ENCODE results near the gene ING3.
A peak's percentile ranks its signal among the peaks of the same experiment; 100 is the strongest.

ING3 gene

GRCh38 chr7:120989257-120990220, 39.0 kb downstream of the ING3 start:
- no peak for DNase-seq (ENCODE audit: low spot score)

GRCh38 chr7:120990468-120991118, 40.0 kb downstream of the ING3 start:
- no peak for DNase-seq (ENCODE audit: low spot score)

GRCh38 chr7:120991161-120991560, 40.6 kb downstream of the ING3 start:
- DNase-seq (ENCODE audit: low spot score), result no peak

- DNase-seq (ENCODE audit: low spot score), result no peak
Observed at GRCh38 chr7:120991581-120991980, 41.0 kb downstream of the ING3 start.

GRCh38 chr7:120992272-120992964, 41.8 kb downstream of the ING3 start:
- DNase-seq (ENCODE audit: low spot score), result no peak

- DNase-seq (ENCODE audit: low spot score), result no peak
Observed at GRCh38 chr7:120992965-120993494, 42.5 kb downstream of the ING3 start.

GRCh38 chr7:120993553-120994191, 43.1 kb downstream of the ING3 start:
- no peak for DNase-seq (ENCODE audit: low spot score)

GRCh38 chr7:120994512-120995410, 44.2 kb downstream of the ING3 start:
- no peak for DNase-seq (ENCODE audit: low spot score)

GRCh38 chr7:120995654-120996053, 45.1 kb downstream of the ING3 start:
- no peak for DNase-seq (ENCODE audit: low spot score)

GRCh38 chr7:120996333-120996987, 45.9 kb downstream of the ING3 start:
- peak; percentile 77 for DNase-seq (ENCODE audit: low spot score)

GRCh38 chr7:120996988-120997345, 46.4 kb downstream of the ING3 start:
- DNase-seq (ENCODE audit: low spot score), result no peak

- no peak for DNase-seq (ENCODE audit: low spot score)
Observed at GRCh38 chr7:120997882-120998474, 47.4 kb downstream of the ING3 start.

GRCh38 chr7:120998520-120998919, 47.9 kb downstream of the ING3 start:
- no peak for DNase-seq (ENCODE audit: low spot score)

GRCh38 chr7:120998996-120999565, 48.5 kb downstream of the ING3 start:
- no peak for DNase-seq (ENCODE audit: low spot score)

GRCh38 chr7:121000081-121000983, 49.8 kb downstream of the ING3 start:
- peak; percentile 32 for DNase-seq (ENCODE audit: low spot score)

- DNase-seq (ENCODE audit: low spot score), result no peak
Observed at GRCh38 chr7:121001234-121001906, 50.8 kb downstream of the ING3 start.

- no peak for DNase-seq (ENCODE audit: low spot score)
Observed at GRCh38 chr7:121002048-121002756, 51.6 kb downstream of the ING3 start.
